ENCODE measurements around the gene OXER1.

GRCh38 chr2:42723465-42723864 lies 40.5 kb downstream of the OXER1 start:
- TF ChIP-seq CTCF (IDR thresholded peaks at IDR 0.05) (no peak), ZFX (IDR thresholded peaks at IDR 0.05; ENCODE audit: borderline replicate concordance) (no peak)

Data from 22Rv1 (cell line).